ENCODE data around the gene HS1BP3. TPM values are rescaled to one million over a fixed set of nuclear protein-coding genes. Genes with fewer than 3 reads are reported as not detected.

The HS1BP3 gene
- total RNA-seq, 1 donor from 2014 or later = 16.6 TPM

DNA sequence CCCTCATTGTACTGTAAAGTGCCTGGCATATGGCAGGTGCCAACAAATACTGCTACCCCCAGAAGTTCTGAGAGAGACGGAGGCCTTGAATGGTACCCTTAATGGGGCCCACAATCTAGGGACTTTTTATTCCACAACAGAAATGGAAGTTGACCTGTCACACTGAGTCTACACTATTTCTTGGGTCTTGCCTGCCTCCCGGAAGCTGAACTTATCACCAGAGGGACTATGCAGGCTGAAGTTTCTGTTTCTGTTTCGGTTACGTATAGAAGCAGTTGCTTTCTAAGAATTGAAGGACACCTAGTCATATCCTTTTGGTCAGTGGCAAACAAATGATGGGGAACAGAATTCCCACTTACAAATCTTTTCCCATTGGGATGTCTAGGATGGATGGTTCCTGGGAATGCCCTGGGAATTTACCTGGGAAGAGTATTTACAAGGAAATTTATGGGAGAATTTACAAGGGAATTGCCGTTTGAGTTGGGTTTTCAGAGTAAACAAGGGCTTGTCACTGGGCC is 74.2 kb downstream of the HS1BP3 start:
- DNase-seq = no peak
- Histone ChIP-seq H3K4me1 (peaks cover 93% of the 10 kb centered on the region), H3K36me3 (no peaks in the 10 kb centered on the region), H3K9me3 (replicated peaks) (peaks cover 5% of the 10 kb centered on the region), H3K4me3 (no peak overlapping the region), H3K27me3 (ENCODE audit: low read depth) (no peaks in the 10 kb centered on the region), H3K27ac (replicated peaks) (peak overlapping the region; percentile 89)
- no peak for TF ChIP-seq CTCF (IDR thresholded peaks at IDR 0.05; ENCODE audit: borderline replicate concordance)
- intact Hi-C loops (cut with micrococcal nuclease) = no loop called here

- no peaks in the 10 kb centered on the region for H3K36me3 ChIP-seq
- no peaks in the 10 kb centered on the region for H3K9me3 ChIP-seq (replicated peaks)
- H3K4me1 ChIP-seq = peaks cover 97% of the 10 kb centered on the region
- H3K27me3 ChIP-seq (ENCODE audit: low read depth) = no peaks in the 10 kb centered on the region
- H3K27ac ChIP-seq (replicated peaks) = peak overlapping the region; percentile 89
- intact Hi-C loops (cut with micrococcal nuclease) = no loop called here
- no peak for DNase-seq
- no peak for TF ChIP-seq CTCF (IDR thresholded peaks at IDR 0.05; ENCODE audit: borderline replicate concordance)
- no peak overlapping the region for H3K4me3 ChIP-seq
Observed at GRCh38 chr2:20575935-20576597, 74.8 kb downstream of the HS1BP3 start.

- DNase-seq = no peak
- no peaks in the 10 kb centered on the region for H3K27me3 ChIP-seq (ENCODE audit: low read depth)
- no peak for TF ChIP-seq CTCF (IDR thresholded peaks at IDR 0.05; ENCODE audit: borderline replicate concordance)
- intact Hi-C loops (cut with micrococcal nuclease) = no loop called here
- peak overlapping the region; percentile 89 for H3K27ac ChIP-seq (replicated peaks)
- no peaks in the 10 kb centered on the region for H3K9me3 ChIP-seq (replicated peaks)
- peaks cover 97% of the 10 kb centered on the region for H3K4me1 ChIP-seq
- no peak overlapping the region for H3K4me3 ChIP-seq
- no peaks in the 10 kb centered on the region for H3K36me3 ChIP-seq
Observed at GRCh38 chr2:20575414-20575813, 75.5 kb downstream of the HS1BP3 start.

GRCh38 chr2:20574930-20575329 is 76.0 kb downstream of the HS1BP3 start:
- Histone ChIP-seq H3K27me3 (ENCODE audit: low read depth) (no peaks in the 10 kb centered on the region), H3K4me1 (peaks cover 98% of the 10 kb centered on the region), H3K4me3 (no peak overlapping the region), H3K9me3 (replicated peaks) (no peaks in the 10 kb centered on the region), H3K36me3 (no peaks in the 10 kb centered on the region), H3K27ac (replicated peaks) (peak overlapping the region; percentile 89)
- DNase-seq = no peak
- TF ChIP-seq CTCF (IDR thresholded peaks at IDR 0.05; ENCODE audit: borderline replicate concordance) = no peak
- intact Hi-C loops (cut with micrococcal nuclease) = no loop called here

GRCh38 chr2:20574423-20574911 is 76.4 kb downstream of the HS1BP3 start:
- Histone ChIP-seq H3K4me3 (no peak overlapping the region), H3K4me1 (peaks cover 98% of the 10 kb centered on the region), H3K27ac (replicated peaks) (peak overlapping the region; percentile 89), H3K9me3 (replicated peaks) (no peaks in the 10 kb centered on the region), H3K36me3 (no peaks in the 10 kb centered on the region), H3K27me3 (ENCODE audit: low read depth) (no peaks in the 10 kb centered on the region)
- no peak for DNase-seq
- intact Hi-C loops (cut with micrococcal nuclease) = no loop called here
- TF ChIP-seq CTCF (IDR thresholded peaks at IDR 0.05; ENCODE audit: borderline replicate concordance) = no peak
